Neural cell (in vitro differentiated cells): Measurements from ENCODE around the gene PGRMC2. TPM values are rescaled to one million over a fixed set of nuclear protein-coding genes. Genes with fewer than 3 reads are reported as not detected.

Experiments
- H2AFZ ChIP-seq: fragments of 200-600, 300-800 bp; sonication (generic), shearing (Covaris generic); 2 replicates; pipeline ENCODE4 v1.6.0; 2014; ENCODE audit warnings: low read depth, mild to moderate bottlenecking, antibody characterized with exemption, low read length, moderate library complexity
- H3F3A ChIP-seq: fragments of 200-600 bp; shearing (Covaris generic); 2 replicates; pipeline ENCODE4 v1.6.1; 2016; ENCODE audit warnings: mild to moderate bottlenecking, moderate library complexity, mixed read lengths, antibody characterized with exemption, low read length; ENCODE audit not compliant: insufficient read depth, poor library complexity, severe bottlenecking
- H3K27ac ChIP-seq: fragments of 200-600, 300-800 bp; sonication (generic), shearing (Covaris generic); 2 replicates; pipeline ENCODE4 v1.5.1; 2014; ENCODE audit warnings: mild to moderate bottlenecking, low read length, moderate library complexity
- H3K27me3 ChIP-seq: fragments of 300-800, 200-600 bp; sonication (generic), shearing (Covaris generic); 2 replicates; pipeline ENCODE4 v1.6.0; 2014; ENCODE audit warnings: mild to moderate bottlenecking, low read depth, low read length, moderate library complexity; ENCODE audit not compliant: insufficient read depth
- H3K36me3 ChIP-seq: fragments of 300-800, 200-600 bp; sonication (generic), shearing (Covaris generic); 2 replicates; pipeline ENCODE4 v1.5.1; 2014; ENCODE audit warnings: mild to moderate bottlenecking, antibody characterized with exemption, low read length, moderate library complexity; ENCODE audit not compliant: insufficient read depth
- H3K4me2 ChIP-seq: fragments of 300-800, 200-600 bp; sonication (generic), shearing (Covaris generic); 2 replicates; pipeline ENCODE4 v1.6.0; 2014; ENCODE audit warnings: mild to moderate bottlenecking, low read length
- H3K4me3 ChIP-seq: fragments of 300-800, 200-600 bp; sonication (generic), shearing (Covaris generic); 2 replicates; pipeline ENCODE4 v1.5.1; 2014; ENCODE audit warnings: mild to moderate bottlenecking, low read length, moderate library complexity
- H3K79me2 ChIP-seq: fragments of 200-600 bp; shearing (Covaris generic); replicated peaks from 2 replicates; pipeline ENCODE4 v1.6.0; 2014; ENCODE audit warnings: mild to moderate bottlenecking, low read length, moderate library complexity; ENCODE audit not compliant: insufficient read depth
- H3K9ac ChIP-seq: fragments of 300-800, 200-600 bp; sonication (generic), shearing (Covaris generic); 2 replicates; pipeline ENCODE4 v1.6.1; 2016; ENCODE audit warnings: mild to moderate bottlenecking, low read length, mixed read lengths
- H3K9me2 ChIP-seq: fragments of 200-600 bp; shearing (Covaris generic); 2 replicates; pipeline ENCODE4 v1.6.1; 2016; ENCODE audit warnings: mild to moderate bottlenecking, low read length, mixed read lengths; ENCODE audit not compliant: insufficient read depth
- H3K9me3 ChIP-seq: fragments of 200-600, 300-800 bp; sonication (generic), shearing (Covaris generic); 2 replicates; pipeline ENCODE4 v1.6.1; 2016; ENCODE audit warnings: mild to moderate bottlenecking, mixed run types, low read length, moderate library complexity, mixed read lengths
- H4K20me1 ChIP-seq: fragments of 200-600 bp; shearing (Covaris generic); 2 replicates; pipeline ENCODE4 v1.6.1; 2016; ENCODE audit warnings: mild to moderate bottlenecking, mixed run types; ENCODE audit not compliant: insufficient read depth
- CTCF ChIP-seq: fragments of 450-650 bp; IDR thresholded peaks from 2 replicates; pipeline ENCODE4 v1.5.1; 2014; ENCODE audit warnings: antibody characterized with exemption, mild to moderate bottlenecking, moderate library complexity; ENCODE audit not compliant: poor library complexity, severe bottlenecking
- EP300 ChIP-seq: fragments of 450-650 bp; conservative IDR thresholded peaks from 2 replicates; pipeline ENCODE4 v1.6.1; 2014; ENCODE audit warnings: antibody characterized with exemption, mild to moderate bottlenecking, moderate library complexity; ENCODE audit not compliant: poor library complexity, severe bottlenecking
- EZH2 ChIP-seq: fragments of 200-600, 300-800 bp; shearing (Covaris generic), sonication (generic); IDR thresholded peaks from 2 replicates; pipeline ENCODE4 v1.6.1; 2014; ENCODE audit warnings: antibody characterized with exemption, low read length, borderline replicate concordance, mild to moderate bottlenecking; ENCODE audit not compliant: insufficient read depth, poor library complexity, severe bottlenecking
- MXI1 ChIP-seq: fragments of 450-650 bp; conservative IDR thresholded peaks from 2 replicates; pipeline ENCODE4 v1.6.1; 2014; ENCODE audit warnings: antibody characterized with exemption, mild to moderate bottlenecking; ENCODE audit not compliant: poor library complexity, severe bottlenecking
- POLR2AphosphoS5 ChIP-seq: IDR thresholded peaks from 2 replicates; pipeline ENCODE4 v1.6.1; 2012
- RAD21 ChIP-seq: fragments of 450-650 bp; conservative IDR thresholded peaks from 2 replicates; pipeline ENCODE4 v1.6.1; 2014; ENCODE audit warnings: antibody characterized with exemption, mild to moderate bottlenecking, moderate library complexity
- REST ChIP-seq: IDR thresholded peaks from 2 replicates; pipeline ENCODE4 v1.6.1; 2012; ENCODE audit warnings: borderline replicate concordance
- SMC3 ChIP-seq: fragments of 450-650 bp; conservative IDR thresholded peaks from 2 replicates; pipeline ENCODE4 v1.6.1; 2014; ENCODE audit warnings: antibody characterized with exemption, mild to moderate bottlenecking, moderate library complexity; ENCODE audit not compliant: poor library complexity
- TAF1 ChIP-seq: IDR thresholded peaks from 2 replicates; pipeline ENCODE4 v1.6.1; 2012; ENCODE audit warnings: low read depth
- polyA plus RNA-seq: library from polyadenylated mRNA; depleted of rRNA; stranded (reverse); fragments of >200 nt; gene quantifications from 2 replicates; pipeline ENCODE4 v1.2.3, GENCODE V29; 2014

PGRMC2 gene
- polyA plus RNA-seq, 1 donor from 2014 or later, result 16.5 TPM

- Histone ChIP-seq H3K9me3 (no peaks in the 10 kb centered on the region), H3K4me2 (no peak overlapping the region), H3K4me3 (no peak overlapping the region), H3K9ac (no peak overlapping the region), H3K79me2 (no peaks in the 10 kb centered on the region), H3K27me3 (no peaks in the 10 kb centered on the region), H3F3A (no peaks in the 10 kb centered on the region), H3K36me3 (no peaks in the 10 kb centered on the region), H4K20me1 (no peaks in the 10 kb centered on the region), H3K27ac (no peak overlapping the region), H3K9me2 (no peaks in the 10 kb centered on the region), H2AFZ (no peak overlapping the region)
- no peak for TF ChIP-seq SMC3
- no peak for TF ChIP-seq CTCF
- TF ChIP-seq EZH2, result no peak
- no peak for TF ChIP-seq MXI1
- no peak for TF ChIP-seq POLR2AphosphoS5
- no peak for TF ChIP-seq EP300
- TF ChIP-seq REST, result no peak
- TF ChIP-seq TAF1, result no peak
- TF ChIP-seq RAD21, result no peak
Measured at GRCh38 chr4:128303405-128303785, 15.8 kb upstream of the PGRMC2 start.

- H2AFZ ChIP-seq, result no peak overlapping the region
- H3F3A ChIP-seq, result no peaks in the 10 kb centered on the region
Measured at GRCh38 chr4:128301979-128302378, 14.4 kb upstream of the PGRMC2 start.

More at GRCh38 chr4:128301979-128302378, 14.4 kb upstream of the PGRMC2 start:
- Histone ChIP-seq H3K9me2 (no peaks in the 10 kb centered on the region), H3K36me3 (no peaks in the 10 kb centered on the region), H4K20me1 (no peaks in the 10 kb centered on the region), H3K79me2 (no peaks in the 10 kb centered on the region), H3K27me3 (no peaks in the 10 kb centered on the region), H3K9ac (no peak overlapping the region), H3K27ac (no peak overlapping the region), H3K4me3 (no peak overlapping the region), H3K4me2 (no peak overlapping the region), H3K9me3 (no peaks in the 10 kb centered on the region)
- TF ChIP-seq POLR2AphosphoS5 (no peak), EP300 (no peak), SMC3 (no peak), RAD21 (no peak), CTCF (no peak), REST (no peak), MXI1 (no peak), EZH2 (no peak), TAF1 (no peak)
